Astrocyte (in vitro differentiated cells and primary cell): Measurements from ENCODE around the gene JADE1. TPM values are rescaled to one million over a fixed set of nuclear protein-coding genes. Genes with fewer than 3 reads are reported as not detected.

ENCODE experiments used
- DNase-seq: peaks from one replicate; pipeline ENCODE4 v3.0.0-alpha.2; 2010; ENCODE audit warnings: low read depth
- FAIRE-seq: peaks from 2 replicates; lab custom pipeline; 2011; peaks lifted over from hg19 to GRCh38; lab: Jason Lieb, UNC
- H2AFZ ChIP-seq: 2 replicates; pipeline ENCODE4 v1.6.0; 2012; ENCODE audit warnings: low read depth, low read length, inconsistent platforms
- H3K27ac ChIP-seq: 2 replicates; pipeline ENCODE4 v1.5.1; 2011; ENCODE audit warnings: low read depth, low read length, inconsistent platforms
- H3K27me3 ChIP-seq: 2 replicates; pipeline ENCODE4 v1.6.0; 2011; ENCODE audit warnings: low read length, inconsistent platforms; ENCODE audit not compliant: insufficient read depth
- H3K36me3 ChIP-seq: 2 replicates; pipeline ENCODE4 v1.5.1; 2011; ENCODE audit warnings: low read length, inconsistent platforms; ENCODE audit not compliant: insufficient read depth
- H3K4me1 ChIP-seq: 2 replicates; pipeline ENCODE4 v1.5.1; 2011; ENCODE audit warnings: low read length, inconsistent platforms; ENCODE audit not compliant: insufficient read depth
- H3K4me2 ChIP-seq: 2 replicates; pipeline ENCODE4 v1.6.0; 2012; ENCODE audit warnings: low read length, inconsistent platforms
- H3K4me3 ChIP-seq: 2 replicates; pipeline ENCODE4 v1.5.1; 2011; ENCODE audit warnings: low read depth, mild to moderate bottlenecking, low read length, inconsistent platforms; ENCODE audit not compliant: insufficient read depth
- H3K79me2 ChIP-seq: 2 replicates; pipeline ENCODE4 v1.6.0; 2012; ENCODE audit warnings: mild to moderate bottlenecking, low read length, inconsistent platforms; ENCODE audit not compliant: insufficient read depth
- H3K9ac ChIP-seq: 2 replicates; pipeline ENCODE4 v1.6.0; 2012; ENCODE audit warnings: mild to moderate bottlenecking, low read length, inconsistent platforms
- H3K9me3 ChIP-seq: 2 replicates; pipeline ENCODE4 v1.5.1; 2012; ENCODE audit warnings: low read depth, mild to moderate bottlenecking, low read length, inconsistent platforms; ENCODE audit not compliant: insufficient read depth
- H4K20me1 ChIP-seq: 2 replicates; pipeline ENCODE4 v1.6.0; 2012; ENCODE audit warnings: low read length, inconsistent platforms; ENCODE audit not compliant: insufficient read depth
- H3K27ac Mint-ChIP-seq: one replicate; pipeline ENCODE4 v1.8.0; 2021; ENCODE audit warnings: mild to moderate bottlenecking, mixed read lengths; ENCODE audit not compliant: unreplicated experiment
- H3K27me3 Mint-ChIP-seq: one replicate; pipeline ENCODE4 v1.8.0; 2021; ENCODE audit warnings: low read depth, mixed read lengths; ENCODE audit not compliant: unreplicated experiment
- H3K36me3 Mint-ChIP-seq: one replicate; pipeline ENCODE4 v1.8.0; 2021; ENCODE audit warnings: low read depth, mixed read lengths; ENCODE audit not compliant: unreplicated experiment
- H3K4me1 Mint-ChIP-seq: one replicate; pipeline ENCODE4 v1.8.0; 2021; ENCODE audit warnings: low read depth, mixed read lengths; ENCODE audit not compliant: unreplicated experiment
- H3K4me3 Mint-ChIP-seq: one replicate; pipeline ENCODE4 v1.8.0; 2021; ENCODE audit warnings: mild to moderate bottlenecking, moderate library complexity, mixed read lengths; ENCODE audit not compliant: unreplicated experiment
- H3K9me3 Mint-ChIP-seq: one replicate; pipeline ENCODE4 v1.8.0; 2021; ENCODE audit warnings: mild to moderate bottlenecking, mixed read lengths; ENCODE audit not compliant: unreplicated experiment
- CTCF ChIP-seq: IDR thresholded peaks from 2 replicates; pipeline ENCODE4 v1.5.1; 2011; ENCODE audit warnings: low read depth, mild to moderate bottlenecking, inconsistent platforms, low read length, moderate library complexity; ENCODE audit not compliant: insufficient read depth
- EZH2 ChIP-seq: IDR thresholded peaks from 2 replicates; pipeline ENCODE4 v1.6.1; 2012; ENCODE audit warnings: mild to moderate bottlenecking, low read length, inconsistent platforms; ENCODE audit not compliant: insufficient read depth
- total RNA-seq: library from RNA; stranded (reverse); gene quantifications from 2 replicates; pipeline ENCODE4 v1.2.1, GENCODE V29; 2021

JADE1 gene
- total RNA-seq, 1 donor from 2014 or later: 88.3 TPM

- FAIRE-seq: no peak
- Histone ChIP-seq H4K20me1 (no peaks in the 10 kb centered on the region), H3K4me1 (peaks cover 7% of the 10 kb centered on the region), H3K79me2 (no peaks in the 10 kb centered on the region), H2AFZ (no peak overlapping the region), H3K9me3 (no peaks in the 10 kb centered on the region), H3K9ac (no peak overlapping the region), H3K4me3 (no peak overlapping the region), H3K4me2 (no peak overlapping the region), H3K36me3 (no peaks in the 10 kb centered on the region), H3K27ac (no peak overlapping the region), H3K27me3 (no peaks in the 10 kb centered on the region)
- no peaks in the 10 kb centered on the region for H3K36me3 Mint-ChIP-seq
- no peaks in the 10 kb centered on the region for H3K27me3 Mint-ChIP-seq
- H3K9me3 Mint-ChIP-seq: no peaks in the 10 kb centered on the region
- H3K4me1 Mint-ChIP-seq: peaks cover 21% of the 10 kb centered on the region
- H3K4me3 Mint-ChIP-seq: no peak overlapping the region
- H3K27ac Mint-ChIP-seq: no peak overlapping the region
- DNase-seq: no peak
- no peak for TF ChIP-seq EZH2
- no peak for TF ChIP-seq CTCF
Observed at GRCh38 chr4:128775477-128775876, 34.0 kb upstream of the JADE1 start.

GRCh38 chr4:128775916-128776315 is 33.6 kb upstream of the JADE1 start:
- Histone ChIP-seq H3K36me3 (no peaks in the 10 kb centered on the region), H2AFZ (no peak overlapping the region), H3K9ac (no peak overlapping the region), H4K20me1 (no peaks in the 10 kb centered on the region), H3K4me2 (peak overlapping the region; percentile 64), H3K27me3 (no peaks in the 10 kb centered on the region), H3K4me1 (peaks cover 7% of the 10 kb centered on the region), H3K9me3 (no peaks in the 10 kb centered on the region), H3K79me2 (no peaks in the 10 kb centered on the region), H3K4me3 (no peak overlapping the region), H3K27ac (no peak overlapping the region)
- Mint-ChIP-seq H3K27ac (peak overlapping the region; percentile 90), H3K4me1 (peaks cover 19% of the 10 kb centered on the region), H3K27me3 (no peaks in the 10 kb centered on the region), H3K4me3 (no peak overlapping the region), H3K36me3 (no peaks in the 10 kb centered on the region), H3K9me3 (no peaks in the 10 kb centered on the region)
- TF ChIP-seq CTCF (no peak), EZH2 (no peak)
- FAIRE-seq (no peak), DNase-seq (no peak)

GRCh38 chr4:128776794-128777216 is 32.7 kb upstream of the JADE1 start:
- Histone ChIP-seq H3K4me2 (peak overlapping the region; percentile 64), H3K36me3 (no peaks in the 10 kb centered on the region), H3K4me1 (peaks cover 7% of the 10 kb centered on the region), H4K20me1 (no peaks in the 10 kb centered on the region), H3K27ac (no peak overlapping the region), H2AFZ (no peak overlapping the region), H3K27me3 (no peaks in the 10 kb centered on the region), H3K9me3 (no peaks in the 10 kb centered on the region), H3K9ac (peak overlapping the region; percentile 2), H3K79me2 (no peaks in the 10 kb centered on the region), H3K4me3 (no peak overlapping the region)
- no peaks in the 10 kb centered on the region for H3K27me3 Mint-ChIP-seq
- FAIRE-seq (peak; percentile 100), DNase-seq (peak; percentile 97)
- no peak for TF ChIP-seq EZH2
- TF ChIP-seq CTCF: no peak
- no peak overlapping the region for H3K4me3 Mint-ChIP-seq
- H3K9me3 Mint-ChIP-seq: no peaks in the 10 kb centered on the region
- peaks cover 19% of the 10 kb centered on the region for H3K4me1 Mint-ChIP-seq
- peak overlapping the region; percentile 90 for H3K27ac Mint-ChIP-seq
- no peaks in the 10 kb centered on the region for H3K36me3 Mint-ChIP-seq
